Muscle layer of duodenum (tissue), 2 donors: ENCODE results near the gene PCDH9.
"Not testable (repeated sequence)": the region's sequence is repeated elsewhere in the genome, so short reads cannot be mapped to it uniquely, and the experiment has no call there.

Experiments used
- H3K27ac ChIP-seq: one replicate; pipeline ENCODE4 v1.7.0; 2013; ENCODE audit warnings: mild to moderate bottlenecking, low read length
- H3K27me3 ChIP-seq: one replicate; pipeline ENCODE4 v1.7.0; 2013; ENCODE audit warnings: low read depth, mild to moderate bottlenecking, control low read depth, low read length
- H3K36me3 ChIP-seq, 2 donors: one replicate each; pipeline ENCODE4 v1.7.0; 2013; ENCODE audit warnings: low read length in 2 of 2, control low read depth in 1 of 2, mild to moderate bottlenecking in 1 of 2; ENCODE audit not compliant: insufficient read depth in 2 of 2, control insufficient read depth in 1 of 2
- H3K4me1 ChIP-seq, 2 donors: one replicate each; pipeline ENCODE4 v1.7.0; 2013; ENCODE audit warnings: low read length in 2 of 2, mild to moderate bottlenecking in 2 of 2, control low read depth in 1 of 2, moderate library complexity in 1 of 2; ENCODE audit not compliant: insufficient read depth in 2 of 2, control insufficient read depth in 1 of 2
- H3K4me3 ChIP-seq, 2 donors: one replicate each; pipeline ENCODE4 v1.7.0; 2013; ENCODE audit warnings: low read length in 2 of 2, low read depth in 1 of 2, mild to moderate bottlenecking in 1 of 2
- H3K9me3 ChIP-seq, 2 donors: one replicate each; pipeline ENCODE4 v1.7.0; 2013; ENCODE audit warnings: low read length in 2 of 2, control low read depth in 1 of 2, mild to moderate bottlenecking in 1 of 2; ENCODE audit not compliant: control insufficient read depth in 1 of 2
- donor health status: healthy.

The PCDH9 gene

DNA sequence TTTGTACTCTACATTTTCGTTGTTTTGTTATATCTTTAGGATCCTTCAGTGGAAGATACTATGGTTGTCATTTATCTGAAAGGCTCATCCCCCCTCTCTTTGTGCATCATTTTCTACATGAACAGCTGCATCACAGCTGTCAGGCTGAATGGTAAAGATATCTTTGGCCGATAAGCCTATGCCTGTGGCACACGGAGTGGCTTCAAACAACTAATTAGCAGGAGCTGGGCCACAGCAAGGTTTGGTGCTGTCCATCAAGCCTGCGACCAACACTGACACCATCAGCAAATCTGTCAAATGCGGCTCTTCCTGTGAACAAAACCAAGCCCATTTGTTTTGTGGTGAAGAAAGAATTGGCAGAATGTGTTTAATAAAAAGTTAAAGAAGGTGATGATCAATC lies 334.4 kb downstream of the PCDH9 start:
- Histone ChIP-seq H3K36me3 (no peaks in the 10 kb centered on the region), H3K4me3 (no peak overlapping the region), H3K27me3 (no peaks in the 10 kb centered on the region), H3K4me1 (no peaks in the 10 kb centered on the region), H3K9me3 (no peaks in the 10 kb centered on the region), H3K27ac (no peak overlapping the region)

DNA sequence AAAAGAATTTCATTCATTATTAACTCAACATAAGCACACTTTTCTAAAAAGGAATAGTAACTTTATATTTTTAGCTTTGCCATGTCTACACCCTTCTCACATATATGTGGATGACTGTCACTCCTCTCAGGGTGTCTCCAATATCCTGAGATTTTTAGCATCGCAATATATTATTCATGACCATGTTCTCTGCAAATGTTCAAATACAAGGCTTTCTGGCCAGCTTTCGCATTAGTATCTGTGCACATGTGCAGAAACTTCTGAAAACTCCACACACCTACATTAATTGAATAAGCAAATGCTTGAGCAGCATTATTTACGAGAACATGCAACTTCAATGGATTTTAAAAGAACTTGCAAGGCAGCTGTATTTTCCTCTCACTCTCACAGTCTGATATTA lies 334.8 kb downstream of the PCDH9 start:
- Histone ChIP-seq H3K27me3 (no peaks in the 10 kb centered on the region), H3K4me1 (no peaks in the 10 kb centered on the region), H3K9me3 (no peaks in the 10 kb centered on the region), H3K27ac (no peak overlapping the region), H3K36me3 (no peaks in the 10 kb centered on the region), H3K4me3 (no peak overlapping the region)

DNA sequence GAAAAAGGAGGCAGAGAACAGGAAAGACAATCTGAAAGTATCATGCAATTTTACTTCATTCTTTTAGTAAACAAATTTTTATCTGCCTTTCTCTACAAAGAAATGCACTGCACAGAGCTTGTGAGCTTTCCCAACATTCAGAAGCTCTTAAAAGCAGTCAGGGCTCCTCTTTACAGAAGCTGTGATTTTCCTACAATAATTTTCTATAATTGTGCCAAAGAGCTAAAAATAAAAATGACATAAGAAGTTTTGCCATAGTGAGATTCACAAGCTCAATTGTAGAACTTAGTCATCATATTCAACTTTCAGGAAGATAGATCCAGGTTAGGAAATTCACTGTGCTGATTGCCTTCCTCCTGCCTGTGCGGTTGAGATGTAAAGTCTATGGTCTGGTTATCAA lies 341.4 kb downstream of the PCDH9 start:
- Histone ChIP-seq H3K27ac (no peak overlapping the region), H3K4me1 (no peaks in the 10 kb centered on the region), H3K36me3 (no peaks in the 10 kb centered on the region), H3K9me3 (no peaks in the 10 kb centered on the region), H3K4me3 (no peak overlapping the region), H3K27me3 (no peaks in the 10 kb centered on the region)

GRCh38 chr13:66887088-66887487 lies 343.0 kb downstream of the PCDH9 start:
- Histone ChIP-seq H3K36me3 (no peaks in the 10 kb centered on the region), H3K9me3 (no peaks in the 10 kb centered on the region), H3K4me1 (no peaks in the 10 kb centered on the region), H3K27me3 (no peaks in the 10 kb centered on the region), H3K27ac (no peak overlapping the region), H3K4me3 (no peak overlapping the region)

DNA sequence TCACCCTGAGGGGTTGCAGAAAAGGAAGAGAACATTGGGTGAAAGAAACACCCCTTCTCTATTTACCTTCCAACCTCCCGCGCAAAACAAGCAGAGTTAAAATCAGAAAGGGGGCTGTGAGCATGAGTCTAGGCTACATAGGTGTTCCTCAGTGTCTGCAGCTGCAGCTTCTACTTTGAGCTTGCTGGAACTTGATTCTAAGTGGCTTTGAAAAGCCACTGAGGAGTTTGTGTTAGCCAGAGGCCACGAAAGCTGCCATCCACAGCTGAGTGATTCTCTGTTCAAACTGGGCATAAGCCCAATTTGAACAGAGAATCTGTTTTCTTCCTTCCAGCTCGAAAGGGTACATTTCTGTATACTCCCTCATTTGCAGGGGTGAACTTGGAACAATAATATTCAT lies 343.9 kb downstream of the PCDH9 start:
- H3K27me3 ChIP-seq: no peaks in the 10 kb centered on the region
- no peaks in the 10 kb centered on the region for H3K36me3 ChIP-seq
- no peaks in the 10 kb centered on the region for H3K9me3 ChIP-seq
- H3K27ac ChIP-seq: no peak overlapping the region
- no peak overlapping the region for H3K4me3 ChIP-seq
- H3K4me1 ChIP-seq: no peaks in the 10 kb centered on the region

- not testable (repeated sequence) for H3K9me3 ChIP-seq, H3K27ac ChIP-seq, H3K27me3 ChIP-seq, H3K36me3 ChIP-seq, H3K4me1 ChIP-seq, H3K4me3 ChIP-seq
These were observed 349.0 kb downstream of the PCDH9 start for GRCh38 chr13:66881170-66881569.

DNA sequence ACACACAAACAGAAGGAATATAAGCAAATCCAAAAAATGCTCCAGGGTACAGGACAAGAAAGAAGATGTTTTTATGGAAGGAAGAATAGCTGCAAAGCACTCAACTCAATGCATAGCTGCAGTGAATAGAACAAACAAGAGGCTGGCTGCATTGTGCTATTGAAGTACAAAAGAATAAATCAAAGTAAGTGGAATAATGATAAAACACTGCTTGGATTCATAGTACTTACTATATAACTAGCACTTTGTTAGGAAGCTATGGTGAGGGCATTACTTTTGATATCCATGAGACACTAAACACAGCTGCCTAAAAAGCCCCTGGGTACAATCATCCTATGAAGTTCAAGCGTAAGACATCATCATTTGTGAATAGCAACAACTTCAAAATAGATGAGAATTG lies 350.1 kb downstream of the PCDH9 start:
- H3K27ac ChIP-seq: no peak overlapping the region
- H3K27me3 ChIP-seq: no peaks in the 10 kb centered on the region
- no peaks in the 10 kb centered on the region for H3K9me3 ChIP-seq
- no peaks in the 10 kb centered on the region for H3K36me3 ChIP-seq
- no peaks in the 10 kb centered on the region for H3K4me1 ChIP-seq
- no peak overlapping the region for H3K4me3 ChIP-seq

- Histone ChIP-seq H3K36me3 (no peaks in the 10 kb centered on the region), H3K4me3 (no peak overlapping the region), H3K4me1 (no peaks in the 10 kb centered on the region)
These were observed 354.9 kb downstream of the PCDH9 start for GRCh38 chr13:66875264-66875663.

GRCh38 chr13:66864627-66865026 lies 365.5 kb downstream of the PCDH9 start:
- no peaks in the 10 kb centered on the region for H3K36me3 ChIP-seq
- H3K9me3 ChIP-seq: no peaks in the 10 kb centered on the region
- no peak overlapping the region for H3K4me3 ChIP-seq
- no peaks in the 10 kb centered on the region for H3K4me1 ChIP-seq
- H3K27ac ChIP-seq: no peak overlapping the region
- no peaks in the 10 kb centered on the region for H3K27me3 ChIP-seq

More at GRCh38 chr13:66875264-66875663, 354.9 kb downstream of the PCDH9 start:
- no peaks in the 10 kb centered on the region for H3K27me3 ChIP-seq
- no peak overlapping the region for H3K27ac ChIP-seq
- no peaks in the 10 kb centered on the region for H3K9me3 ChIP-seq

- H3K9me3 ChIP-seq: no peaks in the 10 kb centered on the region
- no peaks in the 10 kb centered on the region for H3K36me3 ChIP-seq
- no peaks in the 10 kb centered on the region for H3K27me3 ChIP-seq
- H3K27ac ChIP-seq: no peak overlapping the region
- no peaks in the 10 kb centered on the region for H3K4me1 ChIP-seq
- no peak overlapping the region for H3K4me3 ChIP-seq
These were observed 369.2 kb downstream of the PCDH9 start for GRCh38 chr13:66860878-66861417.

GRCh38 chr13:66859934-66860877 lies 369.9 kb downstream of the PCDH9 start:
- Histone ChIP-seq H3K4me3 (no peak overlapping the region), H3K9me3 (no peaks in the 10 kb centered on the region), H3K27me3 (no peaks in the 10 kb centered on the region), H3K27ac (no peak overlapping the region), H3K36me3 (no peaks in the 10 kb centered on the region), H3K4me1 (no peaks in the 10 kb centered on the region)
